Measurements from ENCODE around the gene NOP16. TPM values are rescaled to one million over a fixed set of nuclear protein-coding genes. Genes with fewer than 3 reads are reported as not detected.

NOP16 gene
- total RNA-seq, 1 experiment from 2014 or later, result 134 TPM

GRCh38 chr5:176339304-176339703 lies 49.1 kb downstream of the NOP16 start:
- no peak for DNase-seq (ENCODE audit: unreplicated experiment)
- no peak overlapping the region for H3K27ac Mint-ChIP-seq (ENCODE audit: low read depth, unreplicated experiment)
- H3K9me3 Mint-ChIP-seq (ENCODE audit: unreplicated experiment), result peaks cover 3% of the 10 kb centered on the region
- peaks cover 6% of the 10 kb centered on the region for H3K4me1 Mint-ChIP-seq (ENCODE audit: insufficient read depth, unreplicated experiment)
- H3K36me3 Mint-ChIP-seq (ENCODE audit: insufficient read depth, unreplicated experiment), result peaks cover 29% of the 10 kb centered on the region
- intact Hi-C loops (cut with micrococcal nuclease), result no loop called here
- ChIA-PET CTCF (interaction anchor here (0.6 to 0.7 kb wide), 2 partner anchors 21 to 876 kb away, joined by 3 read pairs; no protein-coding TSS in a partner anchor), POLR2A (no interaction called here)
- TF ChIP-seq CTCF (IDR thresholded peaks at IDR 0.05; ENCODE audit: unreplicated experiment), result no peak
- BruUV-seq (replicated peaks), result no TSS peak
- no peaks in the 10 kb centered on the region for H3K27me3 Mint-ChIP-seq (ENCODE audit: insufficient read depth, unreplicated experiment)
- no peak overlapping the region for H3K4me3 Mint-ChIP-seq (ENCODE audit: unreplicated experiment)

- H3K4me3 Mint-ChIP-seq (ENCODE audit: unreplicated experiment), result no peak overlapping the region
- H3K36me3 Mint-ChIP-seq (ENCODE audit: insufficient read depth, unreplicated experiment), result peaks cover 31% of the 10 kb centered on the region
- no peak overlapping the region for H3K27ac Mint-ChIP-seq (ENCODE audit: low read depth, unreplicated experiment)
- no peak for TF ChIP-seq CTCF (IDR thresholded peaks at IDR 0.05; ENCODE audit: unreplicated experiment)
- BruUV-seq (replicated peaks), result no TSS peak
- H3K27me3 Mint-ChIP-seq (ENCODE audit: insufficient read depth, unreplicated experiment), result no peaks in the 10 kb centered on the region
- peaks cover 6% of the 10 kb centered on the region for H3K4me1 Mint-ChIP-seq (ENCODE audit: insufficient read depth, unreplicated experiment)
- DNase-seq (ENCODE audit: unreplicated experiment), result no peak
- CTCF ChIA-PET, result interaction anchor here (1.4 kb wide), 1 partner anchor 19 kb away, joined by 3 read pairs; no protein-coding TSS in a partner anchor
- POLR2A ChIA-PET, result interaction anchor here (0.7 kb wide), 1 partner anchor 29 kb away, joined by 3 read pairs; no protein-coding TSS in a partner anchor
- intact Hi-C loops (cut with micrococcal nuclease), result no loop called here
- peaks cover 12% of the 10 kb centered on the region for H3K9me3 Mint-ChIP-seq (ENCODE audit: unreplicated experiment)
Observed at GRCh38 chr5:176337913-176338312, 50.5 kb downstream of the NOP16 start.

GRCh38 chr5:176334031-176334770 lies 54.2 kb downstream of the NOP16 start:
- Mint-ChIP-seq H3K4me3 (ENCODE audit: unreplicated experiment) (no peak overlapping the region), H3K9me3 (ENCODE audit: unreplicated experiment) (peaks cover 12% of the 10 kb centered on the region), H3K27ac (ENCODE audit: low read depth, unreplicated experiment) (peak overlapping the region; percentile 24), H3K4me1 (ENCODE audit: insufficient read depth, unreplicated experiment) (no peaks in the 10 kb centered on the region), H3K27me3 (ENCODE audit: insufficient read depth, unreplicated experiment) (no peaks in the 10 kb centered on the region), H3K36me3 (ENCODE audit: insufficient read depth, unreplicated experiment) (peaks cover 35% of the 10 kb centered on the region)
- no TSS peak for BruUV-seq (replicated peaks)
- ChIA-PET POLR2A (interaction anchor here (0.8 to 1.1 kb wide), 2 partner anchors 10 to 14 kb away, joined by 3 read pairs; no protein-coding TSS in a partner anchor), CTCF (no interaction called here)
- DNase-seq (ENCODE audit: unreplicated experiment), result peak; percentile 16
- no peak for TF ChIP-seq CTCF (IDR thresholded peaks at IDR 0.05; ENCODE audit: unreplicated experiment)
- intact Hi-C loops (cut with micrococcal nuclease), result no loop called here

Small RNAs within 50 kb of the gene (microRNA-seq; reads per million reads assigned to microRNA genes)
- 0.40 reads per million for gene MIR1271

Other genes starting within 250 kb of the NOP16 start
- gene SIMC1, start 150.2 kb downstream of the NOP16 start, total RNA-seq (2022), result 25.4 and 27.3 TPM in 2 replicates
- gene KIAA1191, start 26.8 kb downstream of the NOP16 start, total RNA-seq (2022), result 83.8 and 92.0 TPM in 2 replicates
- gene ARL10, start 23.1 kb downstream of the NOP16 start, total RNA-seq (2022), result 1.1 and 1.3 TPM in 2 replicates
- gene HIGD2A, start 153 bp upstream of the NOP16 start, total RNA-seq (2022), result 167 and 196 TPM in 2 replicates
- gene CLTB, start 27.9 kb upstream of the NOP16 start, total RNA-seq (2022), result 333 and 339 TPM in 2 replicates
- gene FAF2, start 59.8 kb upstream of the NOP16 start, total RNA-seq (2022), result 78.3 and 97.2 TPM in 2 replicates
- 45.8 and 60.1 TPM in 2 replicates for gene RNF44, start 148.8 kb upstream of the NOP16 start, total RNA-seq (2022)
- gene CDHR2, start 160.7 kb upstream of the NOP16 start, total RNA-seq (2022), result 0.09 and 0.39 TPM in 2 replicates
- 3.0 and 3.7 TPM in 2 replicates for gene GPRIN1, start 221.6 kb upstream of the NOP16 start, total RNA-seq (2022)
- gene SNCB, start 241.9 kb upstream of the NOP16 start, total RNA-seq (2022), result not detected in 2 replicates
- gene EIF4E1B, start 242.1 kb upstream of the NOP16 start, total RNA-seq (2022), result not detected in 2 replicates

Measured in MCF 10A (cell line).